Prostate gland (tissue), 2 donors: ENCODE measurements around the gene RILP. TPM values are rescaled to one million over a fixed set of nuclear protein-coding genes. Genes with fewer than 3 reads are reported as not detected.

Source experiments
- DNase-seq: peaks from one replicate; pipeline ENCODE4 v3.0.0-alpha.2; 2019; ENCODE audit warnings: low spot score
- H3K27ac ChIP-seq, 2 donors: fragments of 200-600 bp; sonication (generic); 2 replicates each; pipeline ENCODE4 v1.5.1; 2017 to 2019
- H3K27me3 ChIP-seq: fragments of 200-600 bp; sonication (generic); replicated peaks from 2 replicates; pipeline ENCODE4 v1.5.1; 2019; ENCODE audit not compliant: insufficient read depth
- H3K36me3 ChIP-seq, 2 donors: fragments of 200-600 bp; sonication (generic); 1 replicate in 1 of 2; 2 replicates in 1 of 2; pipeline versions ENCODE4 v1.5.1 to v1.8.1; 2017 to 2019
- H3K4me1 ChIP-seq: fragments of 200-600 bp; sonication (generic); replicated peaks from 2 replicates; pipeline ENCODE4 v1.5.1; 2019
- H3K4me3 ChIP-seq, 2 donors: fragments of 200-600 bp; sonication (generic); 2 replicates each; pipeline ENCODE4 v1.5.1; 2017 to 2019
- H3K9me3 ChIP-seq: fragments of 200-600 bp; sonication (generic); 2 replicates; pipeline ENCODE4 v1.5.1; 2017
- POLR2A ChIP-seq: fragments of 450-650 bp; IDR thresholded peaks from one replicate; pipeline ENCODE4 v1.6.1; 2016; ENCODE audit warnings: antibody characterized with exemption, mild to moderate bottlenecking
- POLR2AphosphoS5 ChIP-seq: sonication (generic); formaldehyde crosslinking; IDR thresholded peaks from one replicate; pipeline ENCODE4 v1.6.1; 2017; ENCODE audit warnings: antibody characterized with exemption
- WGBS: methylation state at CpG from one replicate; pipeline ENCODE4 v1.1.5; 2018; 5-methylcytosine and 5-hydroxymethylcytosine counted together
- intact Hi-C: fragments of 100-400 bp; cut with DNase I; formaldehyde crosslinking; loops from one replicate; pipeline ENCODE4 v1.14.2; 2022
- total RNA-seq, 2 donors: library from RNA; depleted of rRNA; stranded (reverse); fragments of >200 nt; gene quantifications; one replicate each; pipeline ENCODE4 v1.1.0, GENCODE V29; 2016
- TF ChIP-seq, protein P1 (sequence below), 4 experiments: fragments of 200-600 bp in 2 of 4; fragments of 450-650 bp in 2 of 4; sonication (generic) in 2 of 4; IDR thresholded peaks; 1 replicate in 3 of 4; 2 replicates in 1 of 4; pipeline ENCODE4 v1.5.1; 2016 to 2019; ENCODE audit warnings: antibody characterized with exemption in 4 of 4, mild to moderate bottlenecking in 2 of 4, moderate library complexity in 2 of 4

Gene RILP, protein sequence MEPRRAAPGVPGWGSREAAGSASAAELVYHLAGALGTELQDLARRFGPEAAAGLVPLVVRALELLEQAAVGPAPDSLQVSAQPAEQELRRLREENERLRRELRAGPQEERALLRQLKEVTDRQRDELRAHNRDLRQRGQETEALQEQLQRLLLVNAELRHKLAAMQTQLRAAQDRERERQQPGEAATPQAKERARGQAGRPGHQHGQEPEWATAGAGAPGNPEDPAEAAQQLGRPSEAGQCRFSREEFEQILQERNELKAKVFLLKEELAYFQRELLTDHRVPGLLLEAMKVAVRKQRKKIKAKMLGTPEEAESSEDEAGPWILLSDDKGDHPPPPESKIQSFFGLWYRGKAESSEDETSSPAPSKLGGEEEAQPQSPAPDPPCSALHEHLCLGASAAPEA
- 10 to 100 TPM; 16.9 to 24.4 TPM for total RNA-seq

DNA sequence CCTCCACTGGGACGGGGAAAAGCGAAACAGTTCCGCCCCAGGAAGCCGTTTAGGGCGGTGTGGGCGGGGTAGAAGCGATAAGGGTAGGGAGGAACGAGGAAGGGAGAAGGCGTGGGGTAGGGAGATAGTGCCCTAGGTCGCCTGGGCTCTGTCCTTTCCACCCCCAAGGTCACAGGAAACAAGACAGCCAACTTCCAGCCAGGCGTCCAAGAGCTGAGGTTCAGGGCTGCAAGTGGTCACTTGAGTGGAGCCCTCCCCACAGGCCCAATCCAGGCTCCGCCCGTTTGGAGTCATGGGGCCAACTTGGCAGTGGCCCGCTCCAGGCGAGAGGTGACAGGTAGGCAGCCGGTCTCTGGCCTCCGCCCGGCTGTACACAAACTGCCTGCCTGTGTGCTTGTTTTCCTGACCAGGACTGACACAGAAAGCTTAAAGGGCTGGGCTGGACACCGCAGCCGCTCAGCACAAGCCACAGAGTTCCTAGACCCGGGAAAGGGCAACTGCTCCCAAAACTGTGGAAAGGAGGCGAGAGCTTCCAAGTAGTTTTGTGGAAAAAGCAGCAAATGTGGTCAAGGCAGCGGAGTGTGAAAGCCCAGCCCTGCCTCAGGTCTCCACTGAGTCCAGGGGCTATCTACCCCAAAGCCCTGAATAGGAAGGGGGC, at the start of gene RILP:
Gene RILP (minus strand): TSS at position 23 of the 658 bp plus-strand sequence. CDS start 62 bp downstream, outside the sequence.
- peaks cover 33 to 43% of the 10 kb centered on the region in 2 donors for H3K36me3 ChIP-seq
- H3K27ac ChIP-seq: peak within 1 kb of the TSS; percentile 92 to 96
- H3K4me3 ChIP-seq: peak within 1 kb of the TSS; percentile 72 to 77
- DNase-seq: peak; percentile 84
- intact Hi-C loops: loop anchor here (5.0 kb wide), 1 partner anchor 73 kb away; no protein-coding TSS in a partner anchor
- WGBS: 14% methylated on average over 23 of the region's 23 CpGs
- H3K27me3 ChIP-seq: no peaks in the 10 kb centered on the region
- no peaks in the 10 kb centered on the region for H3K9me3 ChIP-seq
- TF ChIP-seq POLR2AphosphoS5: peak; percentile 83
- TF ChIP-seq POLR2A: peak; percentile 53
- TF ChIP-seq, protein P1, sequence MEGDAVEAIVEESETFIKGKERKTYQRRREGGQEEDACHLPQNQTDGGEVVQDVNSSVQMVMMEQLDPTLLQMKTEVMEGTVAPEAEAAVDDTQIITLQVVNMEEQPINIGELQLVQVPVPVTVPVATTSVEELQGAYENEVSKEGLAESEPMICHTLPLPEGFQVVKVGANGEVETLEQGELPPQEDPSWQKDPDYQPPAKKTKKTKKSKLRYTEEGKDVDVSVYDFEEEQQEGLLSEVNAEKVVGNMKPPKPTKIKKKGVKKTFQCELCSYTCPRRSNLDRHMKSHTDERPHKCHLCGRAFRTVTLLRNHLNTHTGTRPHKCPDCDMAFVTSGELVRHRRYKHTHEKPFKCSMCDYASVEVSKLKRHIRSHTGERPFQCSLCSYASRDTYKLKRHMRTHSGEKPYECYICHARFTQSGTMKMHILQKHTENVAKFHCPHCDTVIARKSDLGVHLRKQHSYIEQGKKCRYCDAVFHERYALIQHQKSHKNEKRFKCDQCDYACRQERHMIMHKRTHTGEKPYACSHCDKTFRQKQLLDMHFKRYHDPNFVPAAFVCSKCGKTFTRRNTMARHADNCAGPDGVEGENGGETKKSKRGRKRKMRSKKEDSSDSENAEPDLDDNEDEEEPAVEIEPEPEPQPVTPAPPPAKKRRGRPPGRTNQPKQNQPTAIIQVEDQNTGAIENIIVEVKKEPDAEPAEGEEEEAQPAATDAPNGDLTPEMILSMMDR (IDR thresholded peaks at IDR 0.05): no peak
- H3K4me1 ChIP-seq: peaks cover 8% of the 10 kb centered on the region

DNA sequence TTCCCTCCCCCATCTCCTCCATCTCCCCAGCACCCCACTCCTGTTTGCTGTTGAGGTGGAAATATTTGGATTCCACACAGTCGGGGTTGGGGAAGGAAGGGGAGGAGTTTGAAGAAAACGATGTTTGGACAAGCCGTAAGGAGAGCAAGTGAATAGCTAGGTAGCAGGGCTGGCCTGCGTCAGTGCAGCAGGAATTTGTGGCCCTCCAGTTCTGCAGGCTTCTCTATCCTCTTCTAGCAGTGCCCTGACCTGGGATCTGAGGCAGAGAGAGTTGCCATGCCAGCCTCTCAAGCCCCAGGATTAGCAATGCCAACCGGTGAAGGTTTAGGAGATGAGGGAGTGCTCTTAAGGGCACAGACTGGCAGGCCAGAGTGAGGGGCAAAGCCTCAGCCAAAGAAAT, 48.0 kb upstream of the RILP start:
- no peaks in the 10 kb centered on the region for H3K36me3 ChIP-seq
- TF ChIP-seq POLR2AphosphoS5 (no peak), POLR2A (no peak)
- TF ChIP-seq, protein P1 (IDR thresholded peaks at IDR 0.05): no peak
- H3K4me1 ChIP-seq: no peaks in the 10 kb centered on the region
- no peak overlapping the region for H3K4me3 ChIP-seq
- WGBS: 48% methylated on average over 5 of the region's 5 CpGs
- H3K27ac ChIP-seq: no peak overlapping the region
- H3K27me3 ChIP-seq: no peaks in the 10 kb centered on the region
- no peaks in the 10 kb centered on the region for H3K9me3 ChIP-seq
- DNase-seq: no peak
- intact Hi-C loops: no loop called here

DNA sequence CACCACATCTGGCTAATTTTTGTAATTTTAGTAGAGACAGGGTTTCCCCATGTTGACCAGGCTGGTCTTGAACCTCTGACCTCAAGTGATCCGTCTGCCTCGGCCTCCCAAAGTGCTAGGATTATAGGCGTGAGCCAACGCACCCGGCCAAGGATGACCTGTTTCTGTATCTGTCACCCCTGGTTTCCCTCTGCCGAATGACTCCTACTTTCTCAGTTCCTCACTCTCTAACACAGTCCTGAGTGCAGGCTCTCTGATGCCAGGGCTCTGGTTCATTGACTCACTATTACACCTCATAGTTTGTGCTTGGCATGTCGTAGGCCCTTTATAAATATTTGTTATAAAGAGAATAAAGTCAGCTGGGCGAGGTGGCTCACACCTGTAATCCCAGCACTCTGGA, 45.7 kb upstream of the RILP start:
- Histone ChIP-seq H3K27me3 (no peaks in the 10 kb centered on the region), H3K4me3 (no peak overlapping the region), H3K9me3 (no peaks in the 10 kb centered on the region), H3K4me1 (no peaks in the 10 kb centered on the region), H3K36me3 (no peaks in the 10 kb centered on the region), H3K27ac (no peak overlapping the region)
- WGBS: 91% methylated on average over 8 of the region's 8 CpGs
- intact Hi-C loops: no loop called here
- TF ChIP-seq, protein P1 (IDR thresholded peaks at IDR 0.05): no peak
- TF ChIP-seq POLR2AphosphoS5 (no peak), POLR2A (no peak)
- no peak for DNase-seq

DNA sequence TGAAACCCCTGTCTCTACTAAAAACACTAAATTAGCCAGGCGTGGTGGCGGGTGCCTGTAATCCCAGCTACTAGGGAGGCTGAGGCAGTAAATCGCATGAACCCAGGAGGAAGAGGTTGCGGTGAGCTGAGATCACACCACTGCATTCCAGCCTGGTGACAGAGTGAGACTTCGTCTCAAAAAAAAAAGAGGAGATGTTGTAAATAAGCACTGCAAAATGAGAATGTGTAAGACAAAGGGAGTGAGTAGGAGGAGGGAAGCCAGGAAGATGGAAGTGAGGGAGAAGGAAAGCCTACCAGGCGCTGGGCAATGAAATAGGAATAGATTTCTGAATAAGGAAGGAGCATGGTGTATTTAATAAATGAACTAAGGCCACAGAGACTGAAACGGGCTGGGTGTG, 43.7 kb upstream of the RILP start:
- TF ChIP-seq, protein P1 (IDR thresholded peaks at IDR 0.05): no peak
- no peak for TF ChIP-seq POLR2A
- TF ChIP-seq POLR2AphosphoS5: no peak
- Histone ChIP-seq H3K27me3 (no peaks in the 10 kb centered on the region), H3K9me3 (no peaks in the 10 kb centered on the region), H3K4me3 (no peak overlapping the region), H3K36me3 (no peaks in the 10 kb centered on the region), H3K27ac (no peak overlapping the region), H3K4me1 (no peaks in the 10 kb centered on the region)
- no peak for DNase-seq
- 84% methylated on average over 7 of the region's 7 CpGs for WGBS
- intact Hi-C loops: no loop called here
